Glutamatergic neuron (in vitro differentiated cells): ENCODE results near the gene ADAT1. TPM values are rescaled to one million over a fixed set of nuclear protein-coding genes. Genes with fewer than 3 reads are reported as not detected.

Source experiments
- DNase-seq: peaks from one replicate; pipeline ENCODE4 v3.0.0; 2022
- H3K27ac Mint-ChIP-seq: one replicate; pipeline ENCODE4 v1.8.0; 2020; ENCODE audit warnings: mild to moderate bottlenecking, mixed read lengths, inconsistent platforms; ENCODE audit not compliant: unreplicated experiment
- H3K27me3 Mint-ChIP-seq: one replicate; pipeline ENCODE4 v1.8.0; 2020; ENCODE audit warnings: mild to moderate bottlenecking, moderate library complexity, mixed read lengths, inconsistent platforms; ENCODE audit not compliant: unreplicated experiment
- H3K36me3 Mint-ChIP-seq: one replicate; pipeline ENCODE4 v1.8.0; 2020; ENCODE audit warnings: mild to moderate bottlenecking, mixed read lengths, inconsistent platforms; ENCODE audit not compliant: unreplicated experiment
- H3K4me1 Mint-ChIP-seq: one replicate; pipeline ENCODE4 v1.8.0; 2020; ENCODE audit warnings: mild to moderate bottlenecking, low read depth, mixed read lengths, inconsistent platforms; ENCODE audit not compliant: unreplicated experiment
- H3K4me3 Mint-ChIP-seq: one replicate; pipeline ENCODE4 v1.8.0; 2020; ENCODE audit warnings: mild to moderate bottlenecking, mixed read lengths, inconsistent platforms; ENCODE audit not compliant: unreplicated experiment
- H3K9me3 Mint-ChIP-seq: one replicate; pipeline ENCODE4 v1.8.0; 2020; ENCODE audit warnings: mild to moderate bottlenecking, moderate library complexity, mixed read lengths, inconsistent platforms; ENCODE audit not compliant: unreplicated experiment
- total RNA-seq: library from RNA; stranded (reverse); fragmentation: NEBNext Ultra II Directional; extraction: Animal tissue kit (Norgen Biotek cat#: 25700); gene quantifications from one replicate; pipeline ENCODE4 v1.2.1, GENCODE V29; 2021; ENCODE audit not compliant: unreplicated experiment
- TF ChIP-seq, protein P1 (sequence below): fragments of 200-600 bp; sonication (generic); IDR thresholded peaks from one replicate; pipeline ENCODE4 v1.5.0; 2021; ENCODE audit not compliant: partially characterized antibody, unreplicated experiment

Gene ADAT1
- total RNA-seq, 1 donor from 2014 or later, result 80.1 TPM

DNA sequence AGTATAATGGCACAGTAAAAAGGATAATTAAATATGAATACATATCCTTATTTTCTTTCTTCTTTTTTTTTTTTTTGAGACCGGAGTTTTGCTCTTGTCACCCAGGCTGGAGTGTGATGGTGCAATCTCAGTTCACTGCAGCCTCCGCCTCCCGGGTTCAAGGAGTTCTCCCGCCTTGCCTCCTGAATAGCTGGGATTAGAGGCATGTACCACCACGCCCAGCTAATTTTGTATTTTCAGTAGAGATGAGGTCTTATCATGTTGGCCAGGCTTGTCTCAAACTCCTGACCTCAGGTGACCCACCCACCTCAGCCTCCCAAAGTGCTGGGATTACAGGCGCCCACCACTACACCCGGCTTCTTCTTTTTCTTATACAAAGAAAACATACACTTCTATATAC lies 44.9 kb downstream of the ADAT1 start:
- TF ChIP-seq, protein P1, sequence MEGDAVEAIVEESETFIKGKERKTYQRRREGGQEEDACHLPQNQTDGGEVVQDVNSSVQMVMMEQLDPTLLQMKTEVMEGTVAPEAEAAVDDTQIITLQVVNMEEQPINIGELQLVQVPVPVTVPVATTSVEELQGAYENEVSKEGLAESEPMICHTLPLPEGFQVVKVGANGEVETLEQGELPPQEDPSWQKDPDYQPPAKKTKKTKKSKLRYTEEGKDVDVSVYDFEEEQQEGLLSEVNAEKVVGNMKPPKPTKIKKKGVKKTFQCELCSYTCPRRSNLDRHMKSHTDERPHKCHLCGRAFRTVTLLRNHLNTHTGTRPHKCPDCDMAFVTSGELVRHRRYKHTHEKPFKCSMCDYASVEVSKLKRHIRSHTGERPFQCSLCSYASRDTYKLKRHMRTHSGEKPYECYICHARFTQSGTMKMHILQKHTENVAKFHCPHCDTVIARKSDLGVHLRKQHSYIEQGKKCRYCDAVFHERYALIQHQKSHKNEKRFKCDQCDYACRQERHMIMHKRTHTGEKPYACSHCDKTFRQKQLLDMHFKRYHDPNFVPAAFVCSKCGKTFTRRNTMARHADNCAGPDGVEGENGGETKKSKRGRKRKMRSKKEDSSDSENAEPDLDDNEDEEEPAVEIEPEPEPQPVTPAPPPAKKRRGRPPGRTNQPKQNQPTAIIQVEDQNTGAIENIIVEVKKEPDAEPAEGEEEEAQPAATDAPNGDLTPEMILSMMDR, result no peak
- H3K36me3 Mint-ChIP-seq, result peaks cover 2% of the 10 kb centered on the region
- DNase-seq, result no peak
- no peaks in the 10 kb centered on the region for H3K4me1 Mint-ChIP-seq
- peaks cover 6% of the 10 kb centered on the region for H3K9me3 Mint-ChIP-seq
- H3K27ac Mint-ChIP-seq, result no peak overlapping the region
- no peak overlapping the region for H3K4me3 Mint-ChIP-seq
- H3K27me3 Mint-ChIP-seq, result no peaks in the 10 kb centered on the region

DNA sequence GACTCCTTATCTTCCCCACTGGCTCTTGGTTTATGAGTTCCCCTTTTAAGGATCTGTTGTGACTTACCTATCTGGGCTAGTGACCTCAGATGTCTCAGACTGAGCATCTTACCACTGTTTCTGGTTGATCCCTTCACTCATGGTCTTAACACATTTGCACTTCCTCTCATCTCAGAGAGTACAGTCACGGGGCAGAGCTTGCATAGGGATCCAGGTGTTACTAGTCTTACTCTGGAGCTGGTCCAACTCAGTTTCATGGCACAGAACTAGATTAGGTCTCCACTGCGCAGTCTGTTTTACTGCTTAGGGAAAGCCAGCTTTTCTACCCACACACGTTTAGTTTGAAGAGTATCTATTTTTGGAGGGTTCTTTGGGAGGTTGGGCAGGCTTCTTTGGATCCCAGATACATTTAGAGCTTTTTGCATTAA lies 46.7 kb downstream of the ADAT1 start:
- Mint-ChIP-seq H3K9me3 (peaks cover 7% of the 10 kb centered on the region), H3K4me1 (no peaks in the 10 kb centered on the region), H3K27ac (no peak overlapping the region), H3K36me3 (peaks cover 3% of the 10 kb centered on the region), H3K27me3 (no peaks in the 10 kb centered on the region), H3K4me3 (no peak overlapping the region)
- no peak for DNase-seq
- TF ChIP-seq, protein P1, result no peak

DNA sequence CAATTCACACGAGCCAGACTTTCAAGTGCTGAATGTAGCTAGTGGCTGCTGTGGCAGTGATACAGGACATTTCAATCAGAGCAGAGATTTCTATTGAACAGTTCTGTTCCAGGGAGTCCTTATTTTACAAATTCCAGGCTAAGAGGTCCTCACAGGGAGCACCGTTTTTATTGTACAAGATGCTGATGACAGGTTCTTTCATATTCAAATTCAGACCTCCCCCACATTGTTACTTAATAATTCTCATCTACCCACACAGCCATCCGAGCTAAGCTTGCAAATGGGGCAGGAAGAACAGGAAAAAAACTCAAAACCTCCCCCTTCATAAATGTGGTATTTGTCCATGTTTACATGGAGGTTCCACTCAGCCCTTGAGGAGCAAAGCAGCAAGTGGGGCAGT lies 47.1 kb downstream of the ADAT1 start:
- H3K4me1 Mint-ChIP-seq, result no peaks in the 10 kb centered on the region
- H3K36me3 Mint-ChIP-seq, result peaks cover 3% of the 10 kb centered on the region
- no peak for DNase-seq
- H3K27ac Mint-ChIP-seq, result no peak overlapping the region
- TF ChIP-seq, protein P1, result no peak
- peaks cover 7% of the 10 kb centered on the region for H3K9me3 Mint-ChIP-seq
- H3K27me3 Mint-ChIP-seq, result no peaks in the 10 kb centered on the region
- no peak overlapping the region for H3K4me3 Mint-ChIP-seq

DNA sequence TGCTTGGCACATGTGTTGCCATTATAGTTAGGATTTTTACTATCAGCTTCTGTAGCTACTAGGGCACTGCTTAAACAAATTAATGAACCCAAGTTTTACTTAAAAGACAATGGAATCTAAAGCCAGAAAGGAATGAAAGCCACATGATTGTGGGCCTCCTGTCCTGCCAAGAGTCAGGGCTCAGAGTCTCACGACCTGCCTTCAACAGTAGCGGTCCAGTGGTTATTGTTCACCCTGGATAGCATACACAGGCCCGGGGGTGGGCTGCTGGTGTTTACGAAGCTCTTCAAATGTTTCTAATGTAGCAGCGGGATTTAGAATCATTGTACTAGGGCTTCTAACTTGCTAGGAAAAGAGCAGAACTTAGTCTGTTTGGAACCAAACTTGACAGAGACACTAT lies 49.1 kb downstream of the ADAT1 start:
- H3K27ac Mint-ChIP-seq, result no peak overlapping the region
- H3K9me3 Mint-ChIP-seq, result peaks cover 2% of the 10 kb centered on the region
- peaks cover 3% of the 10 kb centered on the region for H3K36me3 Mint-ChIP-seq
- no peaks in the 10 kb centered on the region for H3K27me3 Mint-ChIP-seq
- TF ChIP-seq, protein P1, result no peak
- H3K4me1 Mint-ChIP-seq, result no peaks in the 10 kb centered on the region
- DNase-seq, result no peak
- no peak overlapping the region for H3K4me3 Mint-ChIP-seq

DNA sequence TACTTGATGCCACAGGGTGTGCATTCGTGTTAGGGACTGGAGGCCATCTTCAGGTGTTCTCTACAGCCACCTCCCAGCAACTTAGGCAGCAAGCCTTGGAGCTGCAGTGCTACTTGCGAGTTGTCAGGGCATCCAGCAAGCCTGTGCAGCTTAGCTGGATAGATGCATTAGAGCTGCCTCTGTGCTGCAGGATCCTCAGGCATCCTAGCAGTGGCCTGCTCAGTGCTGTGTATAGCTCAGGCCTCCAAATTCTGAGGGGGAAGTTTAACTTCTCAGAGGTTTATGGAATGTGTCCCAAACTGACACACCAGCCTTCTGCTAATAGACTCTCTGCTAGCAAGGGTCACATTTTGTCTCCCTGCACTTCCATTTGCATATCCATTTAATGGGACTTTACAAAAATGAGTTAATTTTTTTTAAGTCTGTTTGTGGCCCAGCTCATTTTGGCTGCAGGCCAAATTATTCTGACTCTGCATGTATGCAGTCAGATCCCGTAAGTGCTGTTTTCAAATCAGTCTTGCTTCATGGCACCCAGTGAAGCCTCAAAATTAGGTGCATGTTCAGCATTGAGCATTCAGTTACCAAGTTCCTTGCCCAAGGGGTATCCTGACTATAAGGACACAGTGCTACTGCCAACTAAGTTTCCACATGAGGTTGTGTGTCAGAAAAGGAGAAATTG lies 50.1 kb downstream of the ADAT1 start:
- TF ChIP-seq, protein P1, result no peak
- Mint-ChIP-seq H3K9me3 (peaks cover 2% of the 10 kb centered on the region), H3K36me3 (peaks cover 3% of the 10 kb centered on the region), H3K4me1 (no peaks in the 10 kb centered on the region), H3K27ac (no peak overlapping the region), H3K27me3 (no peaks in the 10 kb centered on the region), H3K4me3 (no peak overlapping the region)
- DNase-seq, result no peak
